HL-60 (cell line): ENCODE measurements around the gene MIAT.

ENCODE experiments used
- GABPA ChIP-seq: IDR thresholded peaks from 2 replicates; pipeline ENCODE4 v1.6.1; 2012; ENCODE audit warnings: low read depth
- TF ChIP-seq, protein P1 (sequence below): IDR thresholded peaks from one replicate; pipeline ENCODE4 v1.5.1; 2011; ENCODE audit warnings: low read length, control low read depth, inconsistent platforms; ENCODE audit not compliant: insufficient read depth

DNA sequence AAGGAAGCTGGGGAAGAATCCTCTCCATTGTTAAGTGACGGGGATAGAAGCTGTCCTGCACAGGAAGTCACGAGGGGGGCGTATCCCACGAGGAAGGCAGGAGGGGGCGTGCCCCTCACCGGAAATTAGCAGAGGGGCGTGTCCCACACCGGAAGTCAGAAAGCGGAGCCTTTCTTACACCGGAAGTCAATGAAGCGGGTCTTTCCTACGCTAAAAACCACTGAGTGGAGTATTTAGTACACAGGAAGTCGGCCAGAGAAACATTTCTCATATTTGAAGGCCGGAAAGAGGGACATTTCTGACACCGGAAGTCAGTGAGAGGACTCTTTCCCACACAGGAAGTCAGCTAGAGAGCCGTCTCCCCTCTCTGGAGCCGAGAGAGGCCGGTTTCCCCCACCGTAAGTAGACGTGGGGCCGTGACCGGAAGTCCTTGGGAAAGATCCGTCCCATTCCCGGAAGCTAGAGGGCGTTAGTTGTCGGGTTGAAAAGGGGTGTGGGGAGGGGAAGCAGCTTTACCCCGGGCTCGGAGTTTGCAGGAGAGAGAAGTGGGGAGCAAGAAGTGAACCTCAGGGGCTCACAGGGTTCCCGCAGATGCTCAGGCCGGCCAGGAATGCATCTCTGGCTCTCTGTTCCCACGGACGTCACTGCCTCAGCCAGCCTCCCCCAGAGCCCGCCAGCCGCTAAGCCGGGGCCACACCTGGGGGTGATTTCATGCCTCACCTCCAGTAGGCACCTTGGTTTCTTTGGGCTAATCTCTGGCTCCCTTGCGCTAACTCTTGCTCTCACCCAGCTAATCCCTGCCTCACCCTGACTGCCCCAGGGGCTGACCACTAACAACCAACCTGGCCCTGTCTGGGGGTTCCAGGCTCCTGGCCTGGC, 15.4 kb downstream of the MIAT start:
- TF ChIP-seq, protein P1, sequence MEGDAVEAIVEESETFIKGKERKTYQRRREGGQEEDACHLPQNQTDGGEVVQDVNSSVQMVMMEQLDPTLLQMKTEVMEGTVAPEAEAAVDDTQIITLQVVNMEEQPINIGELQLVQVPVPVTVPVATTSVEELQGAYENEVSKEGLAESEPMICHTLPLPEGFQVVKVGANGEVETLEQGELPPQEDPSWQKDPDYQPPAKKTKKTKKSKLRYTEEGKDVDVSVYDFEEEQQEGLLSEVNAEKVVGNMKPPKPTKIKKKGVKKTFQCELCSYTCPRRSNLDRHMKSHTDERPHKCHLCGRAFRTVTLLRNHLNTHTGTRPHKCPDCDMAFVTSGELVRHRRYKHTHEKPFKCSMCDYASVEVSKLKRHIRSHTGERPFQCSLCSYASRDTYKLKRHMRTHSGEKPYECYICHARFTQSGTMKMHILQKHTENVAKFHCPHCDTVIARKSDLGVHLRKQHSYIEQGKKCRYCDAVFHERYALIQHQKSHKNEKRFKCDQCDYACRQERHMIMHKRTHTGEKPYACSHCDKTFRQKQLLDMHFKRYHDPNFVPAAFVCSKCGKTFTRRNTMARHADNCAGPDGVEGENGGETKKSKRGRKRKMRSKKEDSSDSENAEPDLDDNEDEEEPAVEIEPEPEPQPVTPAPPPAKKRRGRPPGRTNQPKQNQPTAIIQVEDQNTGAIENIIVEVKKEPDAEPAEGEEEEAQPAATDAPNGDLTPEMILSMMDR = no peak
- TF ChIP-seq GABPA = peak; percentile 94
